Ovary (tissue), 3 donors: ENCODE results near the gene SEMA3B.

Experiments
- EP300 ChIP-seq: sonication (generic); formaldehyde crosslinking; IDR thresholded peaks from one replicate; pipeline ENCODE4 v1.6.1; 2017; ENCODE audit warnings: antibody characterized with exemption
- POLR2A ChIP-seq: fragments of 450-650 bp; IDR thresholded peaks from one replicate; pipeline ENCODE4 v1.6.1; 2017; ENCODE audit warnings: antibody characterized with exemption, mild to moderate bottlenecking, moderate library complexity
- TF ChIP-seq, protein P1 (sequence below), 3 donors: fragments of 450-650 bp in 2 of 3; fragments of 200-600 bp in 1 of 3; IDR thresholded peaks; one replicate each; pipeline versions ENCODE4 v1.5.1 to v1.8.0; 2016 to 2022; ENCODE audit warnings: antibody characterized with exemption in 3 of 3, mild to moderate bottlenecking in 1 of 3
- donor health status: DM: no; HTN: no; CAD: no.

DNA sequence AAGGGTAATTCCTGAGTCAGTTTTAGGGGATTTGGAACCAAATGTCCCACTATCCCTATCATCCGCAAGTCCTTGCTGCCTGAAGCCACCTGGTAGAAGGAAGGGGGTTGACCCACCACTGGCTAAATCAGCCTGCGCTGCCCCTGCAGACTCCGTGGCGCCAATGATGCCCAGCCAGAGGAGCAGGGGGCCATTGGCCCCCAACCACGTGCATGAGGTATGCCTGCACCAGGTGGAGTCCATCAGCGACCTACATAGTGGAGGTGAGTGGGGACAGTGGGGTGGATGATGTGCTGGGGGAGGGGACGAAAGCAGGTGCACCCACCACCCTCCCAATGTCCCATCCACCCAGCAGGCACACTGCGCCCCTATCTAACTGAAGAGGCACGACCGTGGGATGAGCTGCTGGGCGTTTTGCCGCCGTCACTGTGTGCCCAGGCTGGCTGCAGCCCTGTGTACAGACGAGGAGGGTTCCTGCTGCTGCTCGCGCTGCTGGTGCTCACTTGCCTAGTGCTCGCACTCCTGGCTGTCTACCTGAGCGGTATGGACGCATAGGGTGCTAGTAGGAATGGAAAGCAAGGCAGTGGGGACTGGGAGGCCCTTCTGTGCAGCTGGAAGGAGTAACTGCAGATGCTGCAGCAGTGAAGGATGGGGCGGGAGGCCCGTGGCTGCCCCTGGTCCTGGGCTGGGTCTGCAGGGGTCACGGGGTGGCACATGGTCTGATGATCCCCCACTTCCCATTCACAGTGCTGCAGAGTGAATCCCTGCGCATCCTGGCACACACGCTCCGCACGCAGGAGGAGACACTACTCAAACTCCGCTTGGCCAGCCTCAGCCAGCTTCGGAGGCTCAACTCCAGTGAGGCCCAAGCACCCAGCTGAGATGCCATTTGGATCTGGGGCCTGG is 17.6 kb downstream of the SEMA3B start:
- TF ChIP-seq, protein P1, sequence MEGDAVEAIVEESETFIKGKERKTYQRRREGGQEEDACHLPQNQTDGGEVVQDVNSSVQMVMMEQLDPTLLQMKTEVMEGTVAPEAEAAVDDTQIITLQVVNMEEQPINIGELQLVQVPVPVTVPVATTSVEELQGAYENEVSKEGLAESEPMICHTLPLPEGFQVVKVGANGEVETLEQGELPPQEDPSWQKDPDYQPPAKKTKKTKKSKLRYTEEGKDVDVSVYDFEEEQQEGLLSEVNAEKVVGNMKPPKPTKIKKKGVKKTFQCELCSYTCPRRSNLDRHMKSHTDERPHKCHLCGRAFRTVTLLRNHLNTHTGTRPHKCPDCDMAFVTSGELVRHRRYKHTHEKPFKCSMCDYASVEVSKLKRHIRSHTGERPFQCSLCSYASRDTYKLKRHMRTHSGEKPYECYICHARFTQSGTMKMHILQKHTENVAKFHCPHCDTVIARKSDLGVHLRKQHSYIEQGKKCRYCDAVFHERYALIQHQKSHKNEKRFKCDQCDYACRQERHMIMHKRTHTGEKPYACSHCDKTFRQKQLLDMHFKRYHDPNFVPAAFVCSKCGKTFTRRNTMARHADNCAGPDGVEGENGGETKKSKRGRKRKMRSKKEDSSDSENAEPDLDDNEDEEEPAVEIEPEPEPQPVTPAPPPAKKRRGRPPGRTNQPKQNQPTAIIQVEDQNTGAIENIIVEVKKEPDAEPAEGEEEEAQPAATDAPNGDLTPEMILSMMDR (IDR thresholded peaks at IDR 0.05) = no peak
- no peak for TF ChIP-seq EP300
- no peak for TF ChIP-seq POLR2A
